ENCODE data around the gene TMEM184C. TPM values are rescaled to one million over a fixed set of nuclear protein-coding genes. Genes with fewer than 3 reads are reported as not detected.
A peak's percentile ranks its signal among the peaks of the same experiment; 100 is the strongest.

TMEM184C gene
- total RNA-seq, 5 donors from 2014 or later (not counting 1 experiment from before 2014, with no cell fraction given): 13.2 to 27.2 (median 21.8) TPM

- H3K27me3 ChIP-seq (replicated peaks in 1 of 2; ENCODE audit: control insufficient read depth in 2 of 2, extremely low read depth in 1 of 2, insufficient read depth in 2 of 2, low read length in 1 of 2): no peaks in the 10 kb centered on the region
- H3K36me3 Mint-ChIP-seq: peaks cover 64% of the 10 kb centered on the region
- ChIA-PET CTCF (interaction anchor here in 1 of 2 donors (0.6 kb wide), 1 partner anchor 1802 kb away, joined by 3 read pairs; no protein-coding TSS in a partner anchor), POLR2A (interaction anchor here in 1 of 2 donors (0.5 to 0.7 kb wide), 2 partner anchors 11 to 40 kb away, joined by 3 to 11 read pairs; no protein-coding TSS in a partner anchor)
- no peak overlapping the region for H3K27ac ChIP-seq (ENCODE audit: low read length)
- H3K4me3 ChIP-seq (ENCODE audit: control insufficient read depth in 1 of 2, extremely low read depth in 1 of 2, low read length in 1 of 2): no peak overlapping the region
- H3K36me3 ChIP-seq (ENCODE audit: control insufficient read depth in 2 of 2, extremely low read depth in 1 of 2, insufficient read depth in 1 of 2, low read length in 1 of 2): peaks cover 8 to 25% of the 10 kb centered on the region in 2 donors
- no peaks in the 10 kb centered on the region for H3K9me3 ChIP-seq
- H3K27me3 Mint-ChIP-seq: no peaks in the 10 kb centered on the region
- H3K27ac Mint-ChIP-seq: peak overlapping the region in 1 of 2 donors; percentile 52
- no peaks in the 10 kb centered on the region for H3K9me3 Mint-ChIP-seq
- no peak for DNase-seq
- H3K4me3 Mint-ChIP-seq: no peak overlapping the region
- no peak for ATAC-seq (replicated peaks in 1 of 4)
- H3K4me1 ChIP-seq (ENCODE audit: control insufficient read depth in 1 of 2, extremely low read depth in 1 of 2, insufficient read depth in 2 of 2, low read length in 2 of 2): no peaks in the 10 kb centered on the region
- H3K4me1 Mint-ChIP-seq: peaks cover 46 to 56% (median 51%) of the 10 kb centered on the region in 3 donors
Measured at GRCh38 chr4:147645099-147645498, 27.9 kb downstream of the TMEM184C start.

DNA sequence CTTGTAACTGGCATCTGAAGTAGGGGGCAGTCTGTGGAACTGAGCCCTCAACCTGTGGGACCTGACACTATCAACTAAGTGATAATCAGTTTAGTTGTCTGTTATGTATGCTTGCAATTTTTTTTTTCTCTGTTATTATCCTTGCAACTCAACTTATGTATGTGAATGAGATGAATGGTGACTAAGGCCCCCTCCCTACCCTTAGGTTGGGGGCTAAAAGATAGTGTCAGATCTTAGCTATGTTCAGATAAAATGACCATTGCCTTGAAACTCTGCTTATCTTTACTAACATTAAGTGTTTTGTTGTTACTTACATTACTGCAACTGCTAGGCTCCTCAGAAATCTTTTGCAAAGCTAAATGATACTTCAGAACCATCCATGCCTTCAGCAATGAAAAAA, 31.5 kb downstream of the TMEM184C start:
- Histone ChIP-seq H3K4me3 (ENCODE audit: control insufficient read depth in 1 of 2, extremely low read depth in 1 of 2, low read length in 1 of 2) (no peak overlapping the region), H3K36me3 (ENCODE audit: control insufficient read depth in 2 of 2, extremely low read depth in 1 of 2, insufficient read depth in 1 of 2, low read length in 1 of 2) (peaks cover 4 to 16% of the 10 kb centered on the region in 2 donors), H3K9me3 (no peaks in the 10 kb centered on the region), H3K27me3 (replicated peaks in 1 of 2; ENCODE audit: control insufficient read depth in 2 of 2, extremely low read depth in 1 of 2, insufficient read depth in 2 of 2, low read length in 1 of 2) (no peaks in the 10 kb centered on the region), H3K27ac (ENCODE audit: low read length) (no peak overlapping the region), H3K4me1 (ENCODE audit: control insufficient read depth in 1 of 2, extremely low read depth in 1 of 2, insufficient read depth in 2 of 2, low read length in 2 of 2) (no peaks in the 10 kb centered on the region)
- POLR2A ChIA-PET: no interaction called here
- Mint-ChIP-seq H3K27me3 (no peaks in the 10 kb centered on the region), H3K4me3 (peak overlapping the region in 1 of 3 donors; percentile 10), H3K27ac (no peak overlapping the region), H3K4me1 (peaks cover 57 to 68% (median 59%) of the 10 kb centered on the region in 3 donors), H3K36me3 (peaks cover 62% of the 10 kb centered on the region), H3K9me3 (no peaks in the 10 kb centered on the region)
- DNase-seq: no peak
- no peak for ATAC-seq (replicated peaks in 1 of 4)
- CTCF ChIA-PET: interaction anchor here (0.7 to 1.0 kb wide), 2 partner anchors 11 to 218 kb away, joined by 4 to 8 read pairs; no protein-coding TSS in a partner anchor

GRCh38 chr4:147651563-147651962, 34.4 kb downstream of the TMEM184C start:
- Mint-ChIP-seq H3K4me3 (no peak overlapping the region), H3K4me1 (peaks cover 44 to 58% (median 47%) of the 10 kb centered on the region in 3 donors), H3K9me3 (no peaks in the 10 kb centered on the region), H3K27me3 (no peaks in the 10 kb centered on the region), H3K27ac (no peak overlapping the region), H3K36me3 (peaks cover 72% of the 10 kb centered on the region)
- no peak overlapping the region for H3K4me3 ChIP-seq (ENCODE audit: control insufficient read depth in 1 of 2, extremely low read depth in 1 of 2, low read length in 1 of 2)
- no peak for DNase-seq
- no peak for ATAC-seq (replicated peaks in 1 of 4)
- CTCF ChIA-PET: no interaction called here
- POLR2A ChIA-PET: interaction anchor here in 1 of 2 donors (0.7 kb wide), 1 partner anchor 1142 kb away, joined by 4 read pairs; no protein-coding TSS in a partner anchor
- no CpG with 5 or more reads among the region's 1 CpG for WGBS (ENCODE audit: insufficient coverage)
- H3K27me3 ChIP-seq (replicated peaks in 1 of 2; ENCODE audit: control insufficient read depth in 2 of 2, extremely low read depth in 1 of 2, insufficient read depth in 2 of 2, low read length in 1 of 2): no peaks in the 10 kb centered on the region
- H3K27ac ChIP-seq (ENCODE audit: low read length): no peak overlapping the region
- H3K4me1 ChIP-seq (ENCODE audit: control insufficient read depth in 1 of 2, extremely low read depth in 1 of 2, insufficient read depth in 2 of 2, low read length in 2 of 2): no peaks in the 10 kb centered on the region
- peaks cover 4 to 29% of the 10 kb centered on the region in 2 donors for H3K36me3 ChIP-seq (ENCODE audit: control insufficient read depth in 2 of 2, extremely low read depth in 1 of 2, insufficient read depth in 1 of 2, low read length in 1 of 2)
- H3K9me3 ChIP-seq: no peaks in the 10 kb centered on the region

DNA sequence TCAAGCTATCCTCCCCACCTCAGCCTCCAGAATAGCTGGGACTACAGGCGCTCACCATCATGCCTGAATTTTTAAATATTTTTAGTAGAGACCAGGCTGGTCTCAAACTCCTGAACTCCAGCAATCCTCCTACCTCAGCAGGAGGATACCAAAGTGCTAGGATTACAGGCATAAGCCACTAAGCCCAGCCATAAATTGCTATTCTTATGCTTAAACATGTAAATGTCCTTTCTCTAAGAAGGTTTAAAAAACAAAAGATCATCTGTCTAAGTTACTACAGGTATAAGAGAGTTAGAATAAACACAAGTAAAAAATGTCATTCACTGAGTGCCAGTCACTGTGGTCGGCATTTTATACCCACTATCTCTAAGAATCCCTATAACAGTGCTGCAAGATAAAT, 38.4 kb downstream of the TMEM184C start:
- Histone ChIP-seq H3K4me1 (ENCODE audit: control insufficient read depth in 1 of 2, extremely low read depth in 1 of 2, insufficient read depth in 2 of 2, low read length in 2 of 2) (no peaks in the 10 kb centered on the region), H3K27me3 (replicated peaks in 1 of 2; ENCODE audit: control insufficient read depth in 2 of 2, extremely low read depth in 1 of 2, insufficient read depth in 2 of 2, low read length in 1 of 2) (no peaks in the 10 kb centered on the region), H3K4me3 (ENCODE audit: control insufficient read depth in 1 of 2, extremely low read depth in 1 of 2, low read length in 1 of 2) (no peak overlapping the region), H3K9me3 (no peaks in the 10 kb centered on the region), H3K36me3 (ENCODE audit: control insufficient read depth in 2 of 2, extremely low read depth in 1 of 2, insufficient read depth in 1 of 2, low read length in 1 of 2) (peaks cover 0 to 40% of the 10 kb centered on the region in 2 donors), H3K27ac (ENCODE audit: low read length) (no peak overlapping the region)
- no peaks in the 10 kb centered on the region for H3K27me3 Mint-ChIP-seq
- no peak overlapping the region for H3K4me3 Mint-ChIP-seq
- CTCF ChIA-PET: no interaction called here
- no peak overlapping the region for H3K27ac Mint-ChIP-seq
- peaks cover 65% of the 10 kb centered on the region for H3K36me3 Mint-ChIP-seq
- DNase-seq (no peak), ATAC-seq (replicated peaks in 1 of 4) (no peak)
- WGBS (ENCODE audit: insufficient coverage): no CpG with 5 or more reads among the region's 2 CpGs
- H3K4me1 Mint-ChIP-seq: peaks cover 14 to 25% (median 18%) of the 10 kb centered on the region in 3 donors
- POLR2A ChIA-PET: no interaction called here
- no peaks in the 10 kb centered on the region for H3K9me3 Mint-ChIP-seq

DNA sequence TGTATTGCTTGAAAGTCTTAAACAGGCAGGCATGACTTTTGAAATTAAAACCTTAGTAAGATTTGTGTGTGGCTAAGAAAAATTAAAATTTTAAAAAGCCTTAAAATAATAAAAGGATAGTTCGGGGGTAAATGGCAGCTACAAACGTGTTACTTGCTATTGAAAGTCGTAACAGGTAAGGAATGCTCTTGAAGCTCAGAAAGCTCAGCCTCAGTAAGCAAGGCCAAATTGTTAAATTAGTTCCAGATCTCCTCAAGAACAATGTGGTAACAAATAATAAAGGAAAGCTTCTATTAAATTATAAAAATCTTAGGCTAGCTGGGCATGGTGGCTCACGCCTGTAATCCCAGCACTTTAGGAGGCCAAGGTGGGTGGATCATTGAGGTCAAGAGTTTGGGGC, 41.3 kb downstream of the TMEM184C start:
- ATAC-seq (replicated peaks in 1 of 4) (no peak), DNase-seq (no peak)
- no peaks in the 10 kb centered on the region for H3K9me3 ChIP-seq
- ChIA-PET CTCF (interaction anchor here (1.1 kb wide), 2 partner anchors 209 kb away, joined by 3 to 4 read pairs; no protein-coding TSS in a partner anchor), POLR2A (no interaction called here)
- Mint-ChIP-seq H3K9me3 (no peaks in the 10 kb centered on the region), H3K36me3 (peaks cover 53% of the 10 kb centered on the region), H3K27me3 (no peaks in the 10 kb centered on the region), H3K27ac (no peak overlapping the region), H3K4me1 (peaks cover 0 to 5% (median 0%) of the 10 kb centered on the region in 3 donors), H3K4me3 (no peak overlapping the region)
- no peak overlapping the region for H3K4me3 ChIP-seq (ENCODE audit: control insufficient read depth in 1 of 2, extremely low read depth in 1 of 2, low read length in 1 of 2)
- H3K36me3 ChIP-seq (ENCODE audit: control insufficient read depth in 2 of 2, extremely low read depth in 1 of 2, insufficient read depth in 1 of 2, low read length in 1 of 2): peaks cover 0 to 48% of the 10 kb centered on the region in 2 donors
- no peaks in the 10 kb centered on the region for H3K27me3 ChIP-seq (replicated peaks in 1 of 2; ENCODE audit: control insufficient read depth in 2 of 2, extremely low read depth in 1 of 2, insufficient read depth in 2 of 2, low read length in 1 of 2)
- WGBS (ENCODE audit: insufficient coverage): no CpG with 5 or more reads among the region's 4 CpGs
- H3K27ac ChIP-seq (ENCODE audit: low read length): no peak overlapping the region
- H3K4me1 ChIP-seq (ENCODE audit: control insufficient read depth in 1 of 2, extremely low read depth in 1 of 2, insufficient read depth in 2 of 2, low read length in 2 of 2): no peaks in the 10 kb centered on the region

GRCh38 chr4:147674073-147674472, 56.9 kb downstream of the TMEM184C start:
- H3K27me3 Mint-ChIP-seq: no peaks in the 10 kb centered on the region

More at GRCh38 chr4:147674073-147674472, 56.9 kb downstream of the TMEM184C start:
- Mint-ChIP-seq H3K4me1 (peaks cover 0 to 17% (median 10%) of the 10 kb centered on the region in 3 donors), H3K9me3 (no peaks in the 10 kb centered on the region), H3K27ac (no peak overlapping the region), H3K4me3 (no peak overlapping the region), H3K36me3 (peaks cover 48% of the 10 kb centered on the region)
- no CpG with 5 or more reads among the region's 4 CpGs for WGBS (ENCODE audit: insufficient coverage)
- Histone ChIP-seq H3K36me3 (ENCODE audit: control insufficient read depth in 2 of 2, extremely low read depth in 1 of 2, insufficient read depth in 1 of 2, low read length in 1 of 2) (peaks cover 0 to 17% of the 10 kb centered on the region in 2 donors), H3K27ac (ENCODE audit: low read length) (no peak overlapping the region), H3K9me3 (no peaks in the 10 kb centered on the region), H3K27me3 (replicated peaks in 1 of 2; ENCODE audit: control insufficient read depth in 2 of 2, extremely low read depth in 1 of 2, insufficient read depth in 2 of 2, low read length in 1 of 2) (no peaks in the 10 kb centered on the region), H3K4me1 (ENCODE audit: control insufficient read depth in 1 of 2, extremely low read depth in 1 of 2, insufficient read depth in 2 of 2, low read length in 2 of 2) (no peaks in the 10 kb centered on the region), H3K4me3 (ENCODE audit: control insufficient read depth in 1 of 2, extremely low read depth in 1 of 2, low read length in 1 of 2) (no peak overlapping the region)
- ChIA-PET CTCF (interaction anchor here in 1 of 2 donors (0.6 to 1.4 kb wide), 2 partner anchors 192 to 690 kb away, joined by 3 to 6 read pairs; no protein-coding TSS in a partner anchor), POLR2A (no interaction called here)
- DNase-seq (no peak), ATAC-seq (replicated peaks in 1 of 4) (no peak)
